ENCODE measurements around the gene TNFRSF12A. TPM values are rescaled to one million over a fixed set of nuclear protein-coding genes. Genes with fewer than 3 reads are reported as not detected.

Gene TNFRSF12A
- total and polyA plus RNA-seq, 9 of the 15 experiments (the other 6 are each of a cell fraction or from before 2014, with no cell fraction given) = 0.41 to 61.8 (median 26.5) TPM

DNA sequence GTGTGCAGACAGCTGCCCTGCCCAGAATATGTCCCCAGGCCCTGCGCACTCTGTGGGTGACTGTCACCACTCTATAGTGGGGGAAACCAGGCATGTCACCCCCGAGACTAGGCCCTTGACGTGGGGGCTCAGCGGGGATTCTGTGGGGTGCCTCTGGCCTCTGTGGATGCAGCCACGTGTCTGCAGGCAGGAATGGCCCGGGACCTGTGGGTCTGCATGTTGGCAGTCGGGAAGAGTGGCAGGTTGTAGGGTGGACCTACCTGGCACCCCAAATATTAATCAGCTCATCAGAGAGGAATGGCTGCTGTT is 46.2 kb downstream of the TNFRSF12A start (continued):
- TF ChIP-seq HNRNPH1 (optimal IDR thresholded peaks at IDR 0.05; ENCODE audit: low read depth, low read length) = no peak
- TF ChIP-seq TRIM28 (IDR thresholded peaks at IDR 0.05) = no peak
- TF ChIP-seq, protein P1, sequence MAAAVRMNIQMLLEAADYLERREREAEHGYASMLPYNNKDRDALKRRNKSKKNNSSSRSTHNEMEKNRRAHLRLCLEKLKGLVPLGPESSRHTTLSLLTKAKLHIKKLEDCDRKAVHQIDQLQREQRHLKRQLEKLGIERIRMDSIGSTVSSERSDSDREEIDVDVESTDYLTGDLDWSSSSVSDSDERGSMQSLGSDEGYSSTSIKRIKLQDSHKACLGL (CRISPR knock-in tag; IDR thresholded peaks at IDR 0.05; ENCODE audit: borderline replicate concordance, poor library complexity, severe bottlenecking) = no peak
- no peak for TF ChIP-seq NFIX (CRISPR knock-in tag; IDR thresholded peaks at IDR 0.05; ENCODE audit: low read depth)
- no peak for TF ChIP-seq XRCC3 (IDR thresholded peaks at IDR 0.05)

DNA sequence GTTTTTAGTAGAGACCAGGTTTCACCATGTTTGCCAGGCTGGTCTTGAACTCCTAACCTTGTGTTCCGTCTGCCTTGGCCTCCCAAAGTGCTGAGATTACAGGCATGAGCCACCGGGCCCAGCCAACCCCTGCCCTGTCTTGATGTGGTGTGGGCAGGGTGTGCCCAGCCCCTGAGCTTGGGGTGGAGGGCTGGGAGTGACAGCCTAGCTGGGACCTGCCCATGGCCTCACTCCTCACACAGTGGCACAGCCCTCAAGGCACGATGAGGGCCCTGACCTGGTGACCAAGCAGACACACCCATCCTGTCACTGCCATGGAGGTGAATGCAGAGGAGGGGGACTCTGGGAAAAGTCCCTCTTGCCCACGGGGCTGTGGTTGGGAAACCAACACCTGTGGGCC is 48.3 kb downstream of the TNFRSF12A start:
- FAIRE-seq = no peak
- intact Hi-C loops (cut with micrococcal nuclease) = no loop called here
- TF ChIP-seq ZNF551 (CRISPR knock-in tag; IDR thresholded peaks at IDR 0.05) = no peak
- no peak for TF ChIP-seq ZNF217 (CRISPR knock-in tag; IDR thresholded peaks at IDR 0.05)
- no peak for TF ChIP-seq RAD51 (IDR thresholded peaks at IDR 0.05; ENCODE audit: borderline replicate concordance, low read depth)
- TF ChIP-seq PTBP1 (IDR thresholded peaks at IDR 0.05; ENCODE audit: low read depth, low read length) = no peak
- TF ChIP-seq RHOXF2B (CRISPR knock-in tag; conservative IDR thresholded peaks at IDR 0.05) = no peak
- TF ChIP-seq, protein P2, sequence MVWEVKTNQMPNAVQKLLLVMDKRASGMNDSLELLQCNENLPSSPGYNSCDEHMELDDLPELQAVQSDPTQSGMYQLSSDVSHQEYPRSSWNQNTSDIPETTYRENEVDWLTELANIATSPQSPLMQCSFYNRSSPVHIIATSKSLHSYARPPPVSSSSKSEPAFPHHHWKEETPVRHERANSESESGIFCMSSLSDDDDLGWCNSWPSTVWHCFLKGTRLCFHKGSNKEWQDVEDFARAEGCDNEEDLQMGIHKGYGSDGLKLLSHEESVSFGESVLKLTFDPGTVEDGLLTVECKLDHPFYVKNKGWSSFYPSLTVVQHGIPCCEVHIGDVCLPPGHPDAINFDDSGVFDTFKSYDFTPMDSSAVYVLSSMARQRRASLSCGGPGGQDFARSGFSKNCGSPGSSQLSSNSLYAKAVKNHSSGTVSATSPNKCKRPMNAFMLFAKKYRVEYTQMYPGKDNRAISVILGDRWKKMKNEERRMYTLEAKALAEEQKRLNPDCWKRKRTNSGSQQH (CRISPR knock-in tag; IDR thresholded peaks at IDR 0.05) = no peak
- no peak for TF ChIP-seq SMAD4 (CRISPR knock-in tag; conservative IDR thresholded peaks at IDR 0.05)
- TF ChIP-seq GTF2A2 (tag; IDR thresholded peaks at IDR 0.05) = no peak
- TF ChIP-seq NELFE (IDR thresholded peaks at IDR 0.05; ENCODE audit: insufficient read depth, insufficient read length) = no peak
- TF ChIP-seq, protein P3, sequence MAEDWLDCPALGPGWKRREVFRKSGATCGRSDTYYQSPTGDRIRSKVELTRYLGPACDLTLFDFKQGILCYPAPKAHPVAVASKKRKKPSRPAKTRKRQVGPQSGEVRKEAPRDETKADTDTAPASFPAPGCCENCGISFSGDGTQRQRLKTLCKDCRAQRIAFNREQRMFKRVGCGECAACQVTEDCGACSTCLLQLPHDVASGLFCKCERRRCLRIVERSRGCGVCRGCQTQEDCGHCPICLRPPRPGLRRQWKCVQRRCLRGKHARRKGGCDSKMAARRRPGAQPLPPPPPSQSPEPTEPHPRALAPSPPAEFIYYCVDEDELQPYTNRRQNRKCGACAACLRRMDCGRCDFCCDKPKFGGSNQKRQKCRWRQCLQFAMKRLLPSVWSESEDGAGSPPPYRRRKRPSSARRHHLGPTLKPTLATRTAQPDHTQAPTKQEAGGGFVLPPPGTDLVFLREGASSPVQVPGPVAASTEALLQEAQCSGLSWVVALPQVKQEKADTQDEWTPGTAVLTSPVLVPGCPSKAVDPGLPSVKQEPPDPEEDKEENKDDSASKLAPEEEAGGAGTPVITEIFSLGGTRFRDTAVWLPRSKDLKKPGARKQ (CRISPR knock-in tag; IDR thresholded peaks at IDR 0.05) = no peak
- no peak for TF ChIP-seq HNRNPK (IDR thresholded peaks at IDR 0.05; ENCODE audit: low read depth, low read length, poor library complexity, severe bottlenecking)

More for the DNA sequence above, 48.3 kb downstream of the TNFRSF12A start:
- H3K9me3 ChIP-seq (replicated peaks; ENCODE audit: control insufficient read depth, insufficient read depth, low read depth, low read length) = no peaks in the 10 kb centered on the region
- ATAC-seq = no peak
- H3K27me3 ChIP-seq (ENCODE audit: control insufficient read depth in 2 of 2, insufficient read depth in 2 of 2, low read length in 2 of 2) = peaks cover 0 to under 1% of the 10 kb centered on the region in 2 experiments; a peak in 1 of 5 replicates
- no peaks in the 10 kb centered on the region for H4K20me1 ChIP-seq (replicated peaks; ENCODE audit: control insufficient read depth, insufficient read depth, low read length)
- POLR2A ChIA-PET = interaction anchor here (0.5 kb wide), 1 partner anchor 169 kb away, joined by 3 read pairs; no protein-coding TSS in a partner anchor
- H3K4me1 ChIP-seq (replicated peaks in 1 of 2; ENCODE audit: control insufficient read depth in 2 of 2, insufficient read depth in 2 of 2, low read length in 2 of 2) = peaks cover 8 to 41% of the 10 kb centered on the region in 2 experiments; a peak in 4 of 5 replicates
- CTCF ChIA-PET (ENCODE audit: low intra/inter-chr PET ratio) = no interaction called here
- WGBS (ENCODE audit: insufficient coverage, low coverage, missing lambda C conversion rate) = 53% methylated on average over 4 of the region's 4 CpGs
- peak overlapping the region in 1 of 2 experiments; percentile 58; a peak in 1 of 4 replicates for H3K9ac ChIP-seq (ENCODE audit: insufficient read depth in 1 of 2, low read depth in 2 of 2, low read length in 2 of 2)
- DNase-seq (ENCODE audit: extremely low read depth in 1 of 4, low spot score in 3 of 4) = no peak
- no peaks in the 10 kb centered on the region for H3K9me1 ChIP-seq (ENCODE audit: control insufficient read depth, insufficient read depth, low read length)
- H3K36me3 ChIP-seq (ENCODE audit: control insufficient read depth, insufficient read depth, low read length) = no peaks in the 10 kb centered on the region
- no peak overlapping the region for H3K27ac ChIP-seq (ENCODE audit: extremely low read depth, low read depth, low read length)
- BruUV-seq (replicated peaks) = no TSS peak
- H3K4me3 ChIP-seq = no peak overlapping the region
- H2AFZ ChIP-seq (ENCODE audit: low read depth, low read length) = no peak overlapping the region
- in situ Hi-C loops (cut with MboI) = no loop called here
- H3K4me2 ChIP-seq (ENCODE audit: insufficient read depth, low read length) = no peak overlapping the region
- no peaks in the 10 kb centered on the region for H3K79me2 ChIP-seq (ENCODE audit: control insufficient read depth, insufficient read depth, low read length)

All from K562 (cell line).